NCI-H82 treated with DMSO at 0.1 percent for 48 hours (cell line): ENCODE results near the gene CXCL17.
"Not testable (repeated sequence)": the region's sequence is repeated elsewhere in the genome, so short reads cannot be mapped to it uniquely, and the experiment has no call there.

Source experiments
- DNase-seq: peaks from one replicate; lab custom pipeline; 2025; ENCODE audit not compliant: unreplicated experiment; lab: John Stamatoyannopoulos, UW

The CXCL17 gene

GRCh38 chr19:42442833-42443232, at the start of gene CXCL17:
CXCL17 (minus strand) TSS chr19:42442946; CDS start chr19:42442832, 114 bp downstream.
- no peak for DNase-seq

- DNase-seq: no peak
Measured at GRCh38 chr19:42488783-42489521, 46.2 kb upstream of the CXCL17 start.

GRCh38 chr19:42487798-42488178, 45.0 kb upstream of the CXCL17 start:
- DNase-seq: no peak

- no peak for DNase-seq
Measured at GRCh38 chr19:42487032-42487797, 44.5 kb upstream of the CXCL17 start.

GRCh38 chr19:42485036-42485435, 42.3 kb upstream of the CXCL17 start:
- DNase-seq: not testable (repeated sequence)

GRCh38 chr19:42480335-42481095, 37.8 kb upstream of the CXCL17 start:
- no peak for DNase-seq

- no peak for DNase-seq
Measured at GRCh38 chr19:42479736-42480135, 37.0 kb upstream of the CXCL17 start.

- no peak for DNase-seq
Measured at GRCh38 chr19:42478765-42479311, 36.1 kb upstream of the CXCL17 start.

- DNase-seq: no peak
Measured at GRCh38 chr19:42477933-42478332, 35.2 kb upstream of the CXCL17 start.

GRCh38 chr19:42477117-42477516, 34.4 kb upstream of the CXCL17 start:
- no peak for DNase-seq

GRCh38 chr19:42475366-42475765, 32.6 kb upstream of the CXCL17 start:
- DNase-seq: no peak

GRCh38 chr19:42474743-42475142, 32.0 kb upstream of the CXCL17 start:
- DNase-seq: no peak

GRCh38 chr19:42473686-42474085, 30.9 kb upstream of the CXCL17 start:
- DNase-seq: no peak

- DNase-seq: no peak
Measured at GRCh38 chr19:42472402-42473147, 29.8 kb upstream of the CXCL17 start.

GRCh38 chr19:42471554-42472249, 29.0 kb upstream of the CXCL17 start:
- no peak for DNase-seq

GRCh38 chr19:42469311-42470235, 26.8 kb upstream of the CXCL17 start:
- DNase-seq: no peak

GRCh38 chr19:42468273-42468796, 25.6 kb upstream of the CXCL17 start:
- DNase-seq: no peak

- DNase-seq: no peak
Measured at GRCh38 chr19:42467183-42467760, 24.5 kb upstream of the CXCL17 start.
